Activated CD4-positive, alpha-beta T cell treated with anti-CD3 and anti-CD28 coated beads for 36 hours (primary cell): Measurements from ENCODE around the gene PRICKLE1. TPM values are rescaled to one million over a fixed set of nuclear protein-coding genes. Genes with fewer than 3 reads are reported as not detected.

Experiments
- ATAC-seq: fragments of 200-7000 bp; cut with Tn5 transposase; one replicate; pipeline ENCODE4 v1.10.0; 2021; ENCODE audit warnings: mild to moderate bottlenecking, moderate library complexity
- CTCF ChIA-PET: fragments of 350-600 bp; sonication (Branson Sonifier 250); formaldehyde crosslinking; loops from one replicate; lab custom pipeline; 2021; ENCODE audit warnings: antibody characterized with exemption; lab: Charles Lee
- POLR2A ChIA-PET: fragments of 350-600 bp; sonication (Branson Sonifier 250); formaldehyde crosslinking; loops from one replicate; lab custom pipeline; 2021; ENCODE audit warnings: antibody characterized with exemption, inconsistent platforms; lab: Charles Lee
- DNase-seq: peaks from one replicate; pipeline ENCODE4 v3.0.0-alpha.2; 2020
- H3K27ac Mint-ChIP-seq: one replicate; pipeline ENCODE4 v1.8.0; 2021; ENCODE audit warnings: mixed read lengths
- H3K27me3 Mint-ChIP-seq: one replicate; pipeline ENCODE4 v1.8.0; 2021; ENCODE audit warnings: mixed read lengths
- H3K36me3 Mint-ChIP-seq: one replicate; pipeline ENCODE4 v1.8.0; 2021; ENCODE audit warnings: low read depth, mixed read lengths
- H3K4me1 Mint-ChIP-seq: one replicate; pipeline ENCODE4 v1.8.0; 2021; ENCODE audit warnings: mixed read lengths
- H3K4me3 Mint-ChIP-seq: one replicate; pipeline ENCODE4 v1.8.0; 2021; ENCODE audit warnings: mild to moderate bottlenecking, moderate library complexity, mixed read lengths
- H3K9me3 Mint-ChIP-seq: one replicate; pipeline ENCODE4 v1.8.0; 2021; ENCODE audit warnings: low read depth, mixed read lengths
- intact Hi-C, 2 experiments: fragments of 100-400 bp; cut with DNase I in 1 of 2; cut with micrococcal nuclease in 1 of 2; formaldehyde crosslinking; loops; one replicate each; pipeline versions ENCODE4 v1.14.2 to v1.15.1; 2022 to 2024; cut with DNase I, micrococcal nuclease
- total RNA-seq, 2 experiments: library from RNA; stranded (reverse); gene quantifications; one replicate each; pipeline ENCODE4 v1.2.3, GENCODE V29; 2021

PRICKLE1 gene
- total RNA-seq, 2 experiments from 2014 or later: 0.21 to 0.30 TPM

- intact Hi-C loops: no loop called here
- Mint-ChIP-seq H3K4me3 (no peak overlapping the region), H3K36me3 (no peaks in the 10 kb centered on the region), H3K4me1 (peaks cover 16% of the 10 kb centered on the region), H3K27ac (no peak overlapping the region), H3K9me3 (no peaks in the 10 kb centered on the region), H3K27me3 (peaks cover 19% of the 10 kb centered on the region)
- ChIA-PET POLR2A (no interaction called here), CTCF (no interaction called here)
- DNase-seq (no peak), ATAC-seq (no peak)
These were observed 117.2 kb downstream of the PRICKLE1 start for GRCh38 chr12:42472376-42472775.

GRCh38 chr12:42469355-42470175 is 120.0 kb downstream of the PRICKLE1 start:
- Mint-ChIP-seq H3K4me1 (peaks cover 16% of the 10 kb centered on the region), H3K27me3 (peaks cover 23% of the 10 kb centered on the region), H3K36me3 (no peaks in the 10 kb centered on the region), H3K9me3 (no peaks in the 10 kb centered on the region), H3K4me3 (peak overlapping the region; percentile 43), H3K27ac (peak overlapping the region; percentile 6)
- DNase-seq (peak; percentile 7), ATAC-seq (peak; percentile 92)
- ChIA-PET CTCF (interaction anchor here (0.6 to 3.7 kb wide), 4 partner anchors 11 to 173 kb away, joined by 3 to 18 read pairs (median 3); no protein-coding TSS in a partner anchor), POLR2A (interaction anchor here (0.6 to 1.0 kb wide), 3 partner anchors 7 to 113 kb away, joined by 3 to 5 read pairs (median 3); no protein-coding TSS in a partner anchor)
- intact Hi-C loops: no loop called here

- CTCF ChIA-PET: interaction anchor here (0.6 to 3.7 kb wide), 4 partner anchors 10 to 173 kb away, joined by 3 to 18 read pairs (median 3); no protein-coding TSS in a partner anchor
- intact Hi-C loops: no loop called here
These were observed 120.6 kb downstream of the PRICKLE1 start for GRCh38 chr12:42468921-42469320.

DNA sequence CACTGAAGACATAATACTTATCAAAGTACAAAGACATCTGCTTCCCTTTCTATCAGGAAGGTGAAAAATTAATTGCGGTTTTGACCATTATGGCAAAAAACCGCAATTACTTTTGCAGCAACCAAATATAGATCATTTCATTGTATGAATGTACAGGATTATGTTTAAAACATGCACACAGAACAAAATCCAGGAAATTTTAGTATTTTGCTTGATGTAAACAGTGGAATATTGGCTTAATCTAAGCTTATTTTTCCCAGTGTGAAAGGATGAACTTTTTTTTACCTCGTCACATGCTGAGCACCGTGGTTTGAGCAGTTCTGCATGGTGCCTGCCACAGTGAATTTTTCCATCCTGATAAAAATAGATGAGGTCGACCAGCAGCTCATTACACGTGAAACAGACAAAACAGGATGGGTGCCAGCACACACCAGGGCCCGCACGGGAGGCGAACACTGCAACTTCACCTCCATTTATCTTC is 121.2 kb downstream of the PRICKLE1 start:
- intact Hi-C loops: no loop called here
- H3K36me3 Mint-ChIP-seq: no peaks in the 10 kb centered on the region
- peaks cover 16% of the 10 kb centered on the region for H3K4me1 Mint-ChIP-seq
- H3K9me3 Mint-ChIP-seq: no peaks in the 10 kb centered on the region
- ATAC-seq (no peak), DNase-seq (peak; percentile 11)
- ChIA-PET CTCF (interaction anchor here (1.2 to 3.7 kb wide), 2 partner anchors 11 to 16 kb away, joined by 3 to 18 read pairs; no protein-coding TSS in a partner anchor), POLR2A (no interaction called here)
- H3K27ac Mint-ChIP-seq: no peak overlapping the region
- no peak overlapping the region for H3K4me3 Mint-ChIP-seq
- peaks cover 20% of the 10 kb centered on the region for H3K27me3 Mint-ChIP-seq

More at GRCh38 chr12:42468921-42469320, 120.6 kb downstream of the PRICKLE1 start:
- Mint-ChIP-seq H3K9me3 (no peaks in the 10 kb centered on the region), H3K36me3 (no peaks in the 10 kb centered on the region), H3K4me1 (peaks cover 16% of the 10 kb centered on the region), H3K27ac (no peak overlapping the region), H3K4me3 (peak overlapping the region; percentile 43), H3K27me3 (peaks cover 23% of the 10 kb centered on the region)
- POLR2A ChIA-PET: interaction anchor here (0.6 kb wide), 1 partner anchor 113 kb away, joined by 3 read pairs; no protein-coding TSS in a partner anchor
- peak; percentile 36 for ATAC-seq
- DNase-seq: no peak

- H3K4me3 Mint-ChIP-seq: no peak overlapping the region
- POLR2A ChIA-PET: interaction anchor here (0.6 kb wide), 1 partner anchor 139 kb away, joined by 4 read pairs; no protein-coding TSS in a partner anchor
These were observed 125.9 kb downstream of the PRICKLE1 start for GRCh38 chr12:42463671-42464070.

GRCh38 chr12:42462486-42462885 is 127.1 kb downstream of the PRICKLE1 start:
- Mint-ChIP-seq H3K27me3 (peaks cover 10% of the 10 kb centered on the region), H3K4me1 (no peaks in the 10 kb centered on the region), H3K4me3 (no peak overlapping the region), H3K36me3 (no peaks in the 10 kb centered on the region), H3K27ac (no peak overlapping the region), H3K9me3 (no peaks in the 10 kb centered on the region)
- intact Hi-C loops: no loop called here
- ChIA-PET POLR2A (interaction anchor here (1.0 kb wide), 1 partner anchor 8 kb away, joined by 3 read pairs; no protein-coding TSS in a partner anchor), CTCF (interaction anchor here (1.2 kb wide), 1 partner anchor 16 kb away, joined by 4 read pairs; no protein-coding TSS in a partner anchor)
- ATAC-seq (no peak), DNase-seq (no peak)

More at GRCh38 chr12:42463671-42464070, 125.9 kb downstream of the PRICKLE1 start:
- CTCF ChIA-PET: interaction anchor here (0.6 kb wide), 1 partner anchor 28 kb away, joined by 3 read pairs; no protein-coding TSS in a partner anchor
- ATAC-seq (no peak), DNase-seq (no peak)
- intact Hi-C loops: no loop called here
- H3K9me3 Mint-ChIP-seq: no peaks in the 10 kb centered on the region
- H3K27me3 Mint-ChIP-seq: peaks cover 14% of the 10 kb centered on the region
- H3K4me1 Mint-ChIP-seq: peaks cover 4% of the 10 kb centered on the region
- no peaks in the 10 kb centered on the region for H3K36me3 Mint-ChIP-seq
- H3K27ac Mint-ChIP-seq: no peak overlapping the region

DNA sequence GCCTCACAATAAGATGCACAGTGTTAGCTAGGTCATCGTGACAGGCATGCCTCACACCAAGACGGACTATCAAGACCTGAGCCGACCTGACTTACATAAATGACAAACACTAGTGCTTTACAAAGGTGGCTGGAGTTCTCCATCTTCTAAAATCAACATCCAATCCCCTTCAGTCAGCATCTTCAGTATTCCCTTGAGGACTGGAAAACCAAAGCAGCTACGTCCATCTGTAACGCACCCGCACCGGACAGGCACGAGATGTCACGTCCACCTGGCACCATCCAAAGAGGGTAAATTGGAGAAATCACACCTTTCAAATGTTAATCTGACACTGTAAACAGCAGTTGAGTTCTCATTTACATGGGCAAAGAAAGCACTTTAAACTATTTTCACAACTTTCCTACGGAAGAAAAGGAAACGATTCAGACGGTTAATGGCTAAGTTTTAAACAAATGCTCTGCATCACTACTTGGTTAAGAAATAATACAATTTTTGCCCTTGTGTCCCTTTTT is 130.2 kb downstream of the PRICKLE1 start:
- Mint-ChIP-seq H3K27ac (no peak overlapping the region), H3K27me3 (no peaks in the 10 kb centered on the region), H3K4me3 (no peak overlapping the region), H3K36me3 (no peaks in the 10 kb centered on the region), H3K4me1 (no peaks in the 10 kb centered on the region), H3K9me3 (no peaks in the 10 kb centered on the region)
- ATAC-seq: no peak
- intact Hi-C loops: no loop called here
- CTCF ChIA-PET: interaction anchor here (0.5 to 1.2 kb wide), 3 partner anchors 10 to 1464 kb away, joined by 3 read pairs; no protein-coding TSS in a partner anchor
- DNase-seq: no peak
- POLR2A ChIA-PET: no interaction called here

DNA sequence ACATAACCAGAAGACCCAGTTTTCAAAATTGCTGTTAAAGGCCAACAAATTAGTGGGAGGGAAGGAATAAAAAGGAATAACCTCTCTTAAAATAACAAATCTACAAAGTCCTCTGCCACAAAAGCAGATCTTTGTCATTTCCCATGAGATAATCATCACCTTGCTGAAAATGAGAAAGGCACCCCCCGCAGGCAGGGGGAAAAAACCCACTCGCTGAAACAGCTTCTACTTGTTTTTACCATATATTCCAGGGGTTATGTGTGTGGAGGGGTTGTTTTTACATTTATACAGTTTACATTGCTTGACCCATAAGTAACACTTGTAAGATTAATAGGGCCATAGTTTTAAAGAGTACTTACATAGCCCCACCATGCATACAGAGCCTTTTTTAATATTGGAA is 131.0 kb downstream of the PRICKLE1 start:
- DNase-seq (no peak), ATAC-seq (no peak)
- Mint-ChIP-seq H3K27ac (no peak overlapping the region), H3K27me3 (no peaks in the 10 kb centered on the region), H3K4me3 (no peak overlapping the region), H3K36me3 (no peaks in the 10 kb centered on the region), H3K4me1 (no peaks in the 10 kb centered on the region), H3K9me3 (no peaks in the 10 kb centered on the region)
- ChIA-PET CTCF (interaction anchor here (0.7 to 1.2 kb wide), 2 partner anchors 11 to 16 kb away, joined by 3 read pairs; no protein-coding TSS in a partner anchor), POLR2A (no interaction called here)
- intact Hi-C loops: no loop called here

GRCh38 chr12:42450248-42450647 is 139.3 kb downstream of the PRICKLE1 start:
- POLR2A ChIA-PET: no interaction called here
- Mint-ChIP-seq H3K4me3 (no peak overlapping the region), H3K27me3 (no peaks in the 10 kb centered on the region), H3K9me3 (no peaks in the 10 kb centered on the region), H3K4me1 (no peaks in the 10 kb centered on the region), H3K36me3 (peaks cover 31% of the 10 kb centered on the region), H3K27ac (no peak overlapping the region)
- DNase-seq (no peak), ATAC-seq (no peak)
- intact Hi-C loops: no loop called here
- CTCF ChIA-PET: no interaction called here

GRCh38 chr12:42448841-42449240 is 140.7 kb downstream of the PRICKLE1 start:
- intact Hi-C loops: no loop called here
- Mint-ChIP-seq H3K27ac (no peak overlapping the region), H3K4me1 (no peaks in the 10 kb centered on the region), H3K27me3 (no peaks in the 10 kb centered on the region), H3K9me3 (no peaks in the 10 kb centered on the region), H3K36me3 (peaks cover 45% of the 10 kb centered on the region), H3K4me3 (no peak overlapping the region)
- CTCF ChIA-PET: no interaction called here
- DNase-seq: no peak
- no peak for ATAC-seq
- POLR2A ChIA-PET: no interaction called here

DNA sequence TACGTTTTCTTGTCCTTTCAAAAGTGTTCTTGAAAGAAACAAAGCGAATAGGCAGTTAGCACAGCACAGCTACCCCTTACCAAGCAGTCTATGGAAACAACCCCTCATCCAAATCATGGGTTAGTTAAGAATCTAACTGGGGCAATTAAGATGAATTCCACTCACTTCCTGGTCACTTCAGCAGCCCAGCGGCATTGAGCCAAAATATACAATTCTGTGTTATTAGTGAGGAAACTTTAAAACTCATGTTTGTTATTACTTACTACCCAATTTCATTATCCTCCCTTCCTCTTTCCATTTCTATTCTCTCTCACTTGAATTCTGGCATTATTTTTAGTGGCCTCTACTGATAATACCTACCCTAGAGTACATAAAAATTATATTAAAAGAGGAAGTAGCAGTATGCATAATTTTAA is 142.2 kb downstream of the PRICKLE1 start:
- Mint-ChIP-seq H3K4me3 (no peak overlapping the region), H3K4me1 (no peaks in the 10 kb centered on the region), H3K27ac (no peak overlapping the region), H3K27me3 (no peaks in the 10 kb centered on the region), H3K36me3 (peaks cover 58% of the 10 kb centered on the region), H3K9me3 (peaks cover 2% of the 10 kb centered on the region)
- CTCF ChIA-PET: interaction anchor here (0.9 kb wide), 1 partner anchor 36 kb away, joined by 4 read pairs; no protein-coding TSS in a partner anchor
- ATAC-seq (no peak), DNase-seq (no peak)
- intact Hi-C loops: no loop called here
- POLR2A ChIA-PET: no interaction called here
